NCI-H2196 (cell line): Measurements from ENCODE around the gene FAS.

ENCODE experiments used
- DNase-seq: peaks from one replicate; lab custom pipeline; 2025; ENCODE audit not compliant: unreplicated experiment; lab: John Stamatoyannopoulos, UW

Gene FAS

GRCh38 chr10:88971221-88972061 is 19.2 kb upstream of the FAS start:
- DNase-seq: no peak

DNA sequence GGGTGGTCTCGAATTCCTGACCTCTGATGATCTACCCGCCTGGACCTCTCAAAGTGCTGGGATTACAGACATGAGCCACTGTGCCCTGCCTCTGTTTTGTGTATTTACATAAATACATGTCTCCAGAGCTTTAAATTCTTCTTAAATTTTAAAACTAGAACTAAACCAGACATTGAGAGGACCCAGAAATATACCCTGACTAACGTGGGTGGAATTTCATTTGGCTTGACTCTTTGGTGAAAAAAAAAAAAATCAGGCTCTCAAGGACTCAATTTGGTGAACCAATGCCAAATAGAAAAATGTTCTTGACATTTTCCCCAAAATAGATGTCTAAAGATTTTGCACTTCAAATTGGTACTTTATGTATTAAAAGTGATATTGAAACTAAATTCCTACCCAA is 16.6 kb upstream of the FAS start:
- no peak for DNase-seq

GRCh38 chr10:88974446-88975376 is 15.9 kb upstream of the FAS start:
- DNase-seq: no peak

DNA sequence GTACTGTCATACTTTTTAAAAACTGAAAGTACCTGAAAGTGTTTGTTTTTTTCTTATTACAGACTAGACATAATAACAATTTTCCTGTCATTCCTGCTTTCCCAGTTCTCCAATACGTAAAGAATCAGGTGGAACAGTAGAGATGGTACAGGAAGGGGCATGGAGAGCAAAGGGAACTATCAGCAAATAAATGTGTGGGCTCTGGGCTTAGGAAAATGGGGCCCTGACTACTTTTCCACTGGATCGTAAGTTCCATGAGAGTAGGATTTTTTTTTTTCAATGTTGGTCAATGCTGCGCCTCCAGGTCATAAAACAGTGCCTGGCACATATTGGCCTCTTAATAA is 15.2 kb upstream of the FAS start:
- no peak for DNase-seq

DNA sequence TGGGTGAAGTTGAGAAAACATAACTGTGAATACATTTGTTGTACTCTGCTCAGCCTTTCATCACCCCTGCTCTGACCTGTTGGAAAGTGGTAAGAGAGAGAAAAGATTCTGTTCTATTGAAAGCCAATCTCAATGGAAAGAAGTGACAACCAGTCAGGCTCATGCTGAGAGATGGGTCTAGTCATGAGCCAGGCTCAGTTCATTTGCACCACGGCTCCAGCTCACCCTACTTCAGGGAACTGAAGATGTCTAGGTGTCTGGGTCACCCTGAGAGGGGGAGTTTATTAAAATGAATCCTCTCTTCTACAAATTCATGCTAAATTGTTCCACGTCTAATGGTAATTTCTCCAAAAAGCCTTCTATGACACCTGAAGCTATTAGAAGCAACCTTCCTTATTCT is 12.1 kb upstream of the FAS start:
- DNase-seq: no peak

DNA sequence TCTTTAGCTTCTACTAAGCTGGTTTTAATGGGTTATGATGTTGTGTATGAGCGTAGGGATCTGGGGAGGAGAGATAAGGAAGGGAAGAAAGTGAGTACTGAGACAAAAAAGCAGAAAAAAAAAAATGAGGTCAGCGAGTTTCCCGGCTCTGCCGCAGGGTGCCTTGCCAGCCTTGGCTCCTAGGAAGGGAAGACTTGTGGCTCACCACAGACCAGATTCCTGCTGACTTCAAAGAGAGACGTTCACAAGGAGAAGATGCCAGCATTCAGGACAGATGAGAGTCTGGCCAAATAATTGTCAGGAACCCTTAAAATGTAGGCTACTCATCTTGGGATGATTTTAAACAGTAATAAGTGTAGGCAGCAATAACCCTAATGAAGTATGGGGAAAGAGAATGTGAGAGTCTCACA is 11.4 kb upstream of the FAS start:
- no peak for DNase-seq

DNA sequence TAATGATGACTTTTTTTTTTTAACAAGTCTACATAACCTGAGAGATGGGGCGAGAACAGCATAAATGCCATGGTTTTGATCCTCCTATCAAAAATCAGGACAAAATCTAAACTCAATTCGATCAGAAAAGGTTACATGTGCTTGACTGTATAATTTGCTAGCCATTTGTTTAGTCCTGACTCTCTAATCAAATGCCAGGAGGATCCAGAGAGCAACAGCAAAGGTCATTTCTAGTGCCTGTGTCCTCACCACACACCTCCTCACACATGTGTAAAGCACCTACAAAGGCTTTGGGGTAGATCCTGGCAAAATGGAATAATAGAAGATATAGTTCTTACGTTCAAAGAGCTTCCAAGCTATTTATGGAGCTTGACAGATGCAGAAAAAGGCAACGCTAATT is 11.0 kb upstream of the FAS start:
- no peak for DNase-seq

GRCh38 chr10:88980247-88980646 is 10.4 kb upstream of the FAS start:
- no peak for DNase-seq

DNA sequence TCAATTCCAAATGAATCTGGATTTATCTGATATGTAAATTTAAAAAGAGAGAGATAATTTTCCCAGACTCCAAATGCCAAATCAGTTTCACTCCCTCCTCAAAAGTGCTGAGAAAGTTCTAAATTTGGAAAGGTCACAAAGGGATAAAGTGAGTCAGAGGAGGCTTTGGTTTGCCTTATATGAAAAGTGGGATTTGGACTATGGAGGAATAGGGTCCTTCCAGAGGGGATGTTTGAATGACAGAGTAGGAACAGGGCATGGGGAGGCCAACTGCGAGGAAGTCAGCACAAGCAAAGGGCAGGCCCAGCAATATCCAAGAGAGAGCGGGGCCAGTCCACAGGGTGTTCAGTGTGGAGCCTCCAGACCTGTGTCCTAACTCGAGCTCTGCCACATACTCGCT is 9.8 kb upstream of the FAS start:
- no peak for DNase-seq

GRCh38 chr10:88981435-88981834 is 9.2 kb upstream of the FAS start:
- DNase-seq: no peak

GRCh38 chr10:88982366-88982765 is 8.2 kb upstream of the FAS start:
- no peak for DNase-seq

- no peak for DNase-seq
Observed at GRCh38 chr10:88983206-88983605, 7.4 kb upstream of the FAS start.

GRCh38 chr10:88983939-88984338 is 6.7 kb upstream of the FAS start:
- DNase-seq: no peak

DNA sequence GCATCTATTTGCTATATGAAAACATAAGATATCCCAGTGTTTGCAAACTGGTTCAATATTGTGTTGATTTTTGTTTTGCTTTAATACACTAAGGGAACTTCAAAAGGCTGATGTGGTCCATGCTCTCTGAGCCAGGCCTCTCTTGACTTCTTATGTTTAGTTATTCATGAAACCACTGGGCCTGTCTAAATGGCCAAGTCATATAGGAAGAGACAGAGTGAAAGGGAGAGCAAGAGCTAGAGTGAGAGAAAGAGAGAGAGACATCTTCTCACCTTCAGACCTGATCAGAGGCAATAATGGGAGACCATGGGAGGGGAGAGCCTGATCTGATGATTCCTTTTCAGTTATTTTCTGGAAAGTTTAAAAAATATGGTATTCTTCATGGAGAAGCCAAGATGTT is 6.1 kb upstream of the FAS start:
- no peak for DNase-seq

DNA sequence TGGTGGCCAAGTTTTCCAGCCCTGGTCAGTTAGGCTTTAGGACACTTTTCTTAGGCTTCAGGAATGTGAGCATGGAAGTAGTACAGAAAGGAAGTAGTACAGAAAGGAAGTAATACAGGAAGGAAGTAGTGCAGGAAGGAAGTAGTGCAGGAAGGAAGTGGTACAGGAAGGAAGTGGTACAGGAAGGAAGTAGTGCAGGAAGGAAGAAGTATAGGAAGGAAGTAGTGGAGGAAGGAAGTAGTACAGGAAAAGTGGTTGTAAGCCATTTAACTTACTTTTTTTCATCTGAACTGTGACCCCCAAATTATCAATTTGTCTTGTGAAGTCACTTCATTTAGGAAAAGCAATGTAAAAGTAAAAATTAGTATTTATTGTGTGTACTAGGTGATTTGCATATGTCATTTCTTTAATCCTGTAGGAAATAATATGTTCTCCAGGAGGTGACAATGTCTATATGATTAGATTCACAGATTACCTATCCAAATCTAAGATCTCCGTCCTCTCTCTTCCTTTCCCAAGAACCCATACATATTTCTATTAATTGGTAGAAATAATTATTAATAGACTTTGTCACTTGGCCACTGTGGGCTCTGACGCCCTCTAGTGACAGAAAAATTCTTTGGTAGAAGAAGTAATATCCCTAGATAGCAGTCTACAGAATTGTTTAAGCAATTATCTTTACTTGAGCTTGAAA is 3.9 kb upstream of the FAS start:
- DNase-seq: peak; percentile 37

DNA sequence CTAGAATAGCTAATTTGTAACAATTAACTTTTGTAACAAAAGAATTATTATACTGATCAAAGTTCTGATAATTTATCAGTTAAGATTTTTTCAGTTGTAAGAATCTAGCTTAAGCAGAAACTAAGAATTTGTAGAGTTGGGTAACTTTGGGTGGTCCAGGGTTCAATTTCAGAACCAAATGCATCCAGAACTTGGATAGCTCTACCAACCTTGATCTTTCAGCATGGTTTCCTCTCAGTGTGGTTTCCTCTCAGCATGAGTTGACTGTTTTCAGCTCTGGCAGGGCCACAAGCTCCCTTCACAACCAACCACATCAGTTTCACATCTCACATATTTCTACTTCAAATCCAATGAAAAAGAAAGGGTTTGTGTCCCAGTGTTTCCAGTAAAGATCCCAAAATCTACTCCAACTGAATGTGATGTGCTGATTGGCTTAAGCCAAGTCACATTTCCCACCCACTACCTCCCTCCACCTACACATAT is 3.3 kb upstream of the FAS start:
- no peak for DNase-seq

GRCh38 chr10:88987840-88988239 is 2.8 kb upstream of the FAS start:
- no peak for DNase-seq

GRCh38 chr10:88989423-88989822 is 1.2 kb upstream of the FAS start:
- no peak for DNase-seq

GRCh38 chr10:88989824-88990383 is 694 bp upstream of the FAS start:
- DNase-seq: no peak

DNA sequence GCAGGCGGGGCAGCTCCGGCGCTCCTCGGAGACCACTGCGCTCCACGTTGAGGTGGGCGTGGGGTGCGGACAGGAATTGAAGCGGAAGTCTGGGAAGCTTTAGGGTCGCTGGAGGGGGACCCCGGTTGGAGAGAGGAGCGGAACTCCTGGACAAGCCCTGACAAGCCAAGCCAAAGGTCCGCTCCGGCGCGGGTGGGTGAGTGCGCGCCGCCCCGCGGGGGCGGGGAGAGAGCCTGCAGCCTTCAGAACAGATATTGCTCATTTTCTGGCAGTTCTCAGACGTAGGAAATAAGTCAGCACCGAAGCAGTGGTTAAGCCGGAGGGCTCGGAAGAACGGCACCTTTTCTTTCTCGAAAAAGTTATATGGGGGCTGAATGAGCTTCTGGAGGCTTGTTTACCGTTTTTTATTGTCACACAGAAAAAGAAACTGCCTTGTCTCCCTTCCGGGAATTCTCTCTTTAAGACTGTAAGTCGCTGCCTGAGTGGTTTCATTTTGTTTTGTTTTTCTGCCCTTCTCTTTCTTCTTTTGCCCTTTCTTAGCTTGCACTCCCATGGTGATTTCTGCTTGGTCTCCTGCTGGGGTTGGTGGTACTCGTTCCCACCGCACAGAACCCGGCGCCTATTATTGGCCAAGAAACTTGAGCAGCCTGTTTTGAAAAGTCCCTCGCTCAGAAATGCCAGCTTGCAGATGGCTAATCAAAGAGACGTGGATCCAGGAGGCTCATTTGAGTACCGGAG is 732 bp downstream of the FAS start:
- no peak for DNase-seq
